ENCODE measurements around the gene PIK3C2G.

PIK3C2G gene

DNA sequence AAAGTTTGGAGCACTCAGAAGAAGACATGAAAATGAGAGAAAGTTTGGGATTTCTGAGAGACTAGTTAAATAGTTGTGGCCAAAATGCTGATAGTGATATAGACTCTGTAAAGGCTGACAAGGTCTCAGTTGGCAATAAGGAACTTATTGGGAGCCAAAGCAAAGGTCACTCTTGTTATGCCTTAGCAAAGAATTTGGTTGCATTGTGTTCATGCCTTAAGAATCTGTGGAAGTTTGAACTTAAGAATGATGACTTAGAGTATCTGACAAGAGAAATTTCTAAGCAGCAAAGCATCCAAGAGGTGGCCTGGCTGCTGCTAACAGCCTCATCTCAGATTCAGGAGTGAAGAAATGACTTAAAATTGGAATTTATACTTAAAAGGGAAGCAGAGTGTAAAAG is 113.8 kb downstream of the PIK3C2G start:
- no peaks in the 10 kb centered on the region for H3K79me2 ChIP-seq (ENCODE audit: control insufficient read depth, low read length)
- H3K27me3 ChIP-seq (ENCODE audit: control insufficient read depth, low read length) = no peaks in the 10 kb centered on the region
- H3K4me1 ChIP-seq (ENCODE audit: control insufficient read depth, low read length) = no peaks in the 10 kb centered on the region
- H3K27ac ChIP-seq (ENCODE audit: low read depth, low read length) = no peak overlapping the region
- no peaks in the 10 kb centered on the region for H3K9me3 ChIP-seq (ENCODE audit: control insufficient read depth, insufficient read depth, low read length)
- H3K4me2 ChIP-seq (ENCODE audit: low read length) = no peak overlapping the region
- H3K36me3 ChIP-seq (ENCODE audit: control insufficient read depth, low read length) = no peaks in the 10 kb centered on the region
- H3K4me3 ChIP-seq (ENCODE audit: low read length) = no peak overlapping the region
- H4K20me1 ChIP-seq (ENCODE audit: control insufficient read depth, insufficient read depth, low read depth, low read length) = no peaks in the 10 kb centered on the region
- no peaks in the 10 kb centered on the region for H3F3A ChIP-seq (ENCODE audit: control insufficient read depth, insufficient read depth)
- TF ChIP-seq EZH2phosphoT487 (IDR thresholded peaks at IDR 0.05; ENCODE audit: borderline replicate concordance, low read length) = no peak
- TF ChIP-seq, protein P1, sequence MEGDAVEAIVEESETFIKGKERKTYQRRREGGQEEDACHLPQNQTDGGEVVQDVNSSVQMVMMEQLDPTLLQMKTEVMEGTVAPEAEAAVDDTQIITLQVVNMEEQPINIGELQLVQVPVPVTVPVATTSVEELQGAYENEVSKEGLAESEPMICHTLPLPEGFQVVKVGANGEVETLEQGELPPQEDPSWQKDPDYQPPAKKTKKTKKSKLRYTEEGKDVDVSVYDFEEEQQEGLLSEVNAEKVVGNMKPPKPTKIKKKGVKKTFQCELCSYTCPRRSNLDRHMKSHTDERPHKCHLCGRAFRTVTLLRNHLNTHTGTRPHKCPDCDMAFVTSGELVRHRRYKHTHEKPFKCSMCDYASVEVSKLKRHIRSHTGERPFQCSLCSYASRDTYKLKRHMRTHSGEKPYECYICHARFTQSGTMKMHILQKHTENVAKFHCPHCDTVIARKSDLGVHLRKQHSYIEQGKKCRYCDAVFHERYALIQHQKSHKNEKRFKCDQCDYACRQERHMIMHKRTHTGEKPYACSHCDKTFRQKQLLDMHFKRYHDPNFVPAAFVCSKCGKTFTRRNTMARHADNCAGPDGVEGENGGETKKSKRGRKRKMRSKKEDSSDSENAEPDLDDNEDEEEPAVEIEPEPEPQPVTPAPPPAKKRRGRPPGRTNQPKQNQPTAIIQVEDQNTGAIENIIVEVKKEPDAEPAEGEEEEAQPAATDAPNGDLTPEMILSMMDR (IDR thresholded peaks at IDR 0.05; ENCODE audit: low read depth, low read length, poor library complexity, severe bottlenecking) = no peak
- H3K9me2 ChIP-seq (replicated peaks; ENCODE audit: control insufficient read depth, low read length) = no peaks in the 10 kb centered on the region

DNA sequence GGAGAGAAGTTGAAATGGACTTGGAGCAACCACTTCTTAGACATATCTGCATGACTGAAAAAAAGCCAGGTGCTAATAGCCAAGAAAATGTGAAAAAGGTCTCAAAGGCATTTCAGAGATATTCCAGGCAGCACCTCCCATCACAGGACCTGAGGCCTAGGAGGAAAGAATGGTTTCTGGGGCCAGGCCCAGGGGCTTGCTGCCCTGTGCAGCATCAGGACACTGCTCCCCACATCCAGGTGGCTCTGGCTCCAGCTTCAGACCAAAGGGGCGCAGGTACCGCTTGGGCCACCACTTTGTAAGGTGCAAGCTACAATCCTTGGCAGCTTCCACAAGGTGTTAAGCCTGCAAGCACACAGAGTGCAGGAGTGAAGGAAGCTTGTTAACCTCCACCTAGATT is 114.3 kb downstream of the PIK3C2G start:
- no peak overlapping the region for H3K4me2 ChIP-seq (ENCODE audit: low read length)
- no peak overlapping the region for H3K4me3 ChIP-seq (ENCODE audit: low read length)
- H4K20me1 ChIP-seq (ENCODE audit: control insufficient read depth, insufficient read depth, low read depth, low read length) = no peaks in the 10 kb centered on the region
- H3K27me3 ChIP-seq (ENCODE audit: control insufficient read depth, low read length) = no peaks in the 10 kb centered on the region
- no peak overlapping the region for H3K27ac ChIP-seq (ENCODE audit: low read depth, low read length)
- H3K9me2 ChIP-seq (replicated peaks; ENCODE audit: control insufficient read depth, low read length) = no peaks in the 10 kb centered on the region
- no peaks in the 10 kb centered on the region for H3K79me2 ChIP-seq (ENCODE audit: control insufficient read depth, low read length)
- H3K9me3 ChIP-seq (ENCODE audit: control insufficient read depth, insufficient read depth, low read length) = no peaks in the 10 kb centered on the region
- H3K36me3 ChIP-seq (ENCODE audit: control insufficient read depth, low read length) = no peaks in the 10 kb centered on the region
- H3K4me1 ChIP-seq (ENCODE audit: control insufficient read depth, low read length) = no peaks in the 10 kb centered on the region
- H3F3A ChIP-seq (ENCODE audit: control insufficient read depth, insufficient read depth) = no peaks in the 10 kb centered on the region
- TF ChIP-seq EZH2phosphoT487 (IDR thresholded peaks at IDR 0.05; ENCODE audit: borderline replicate concordance, low read length) = no peak
- TF ChIP-seq, protein P1 (IDR thresholded peaks at IDR 0.05; ENCODE audit: low read depth, low read length, poor library complexity, severe bottlenecking) = no peak

DNA sequence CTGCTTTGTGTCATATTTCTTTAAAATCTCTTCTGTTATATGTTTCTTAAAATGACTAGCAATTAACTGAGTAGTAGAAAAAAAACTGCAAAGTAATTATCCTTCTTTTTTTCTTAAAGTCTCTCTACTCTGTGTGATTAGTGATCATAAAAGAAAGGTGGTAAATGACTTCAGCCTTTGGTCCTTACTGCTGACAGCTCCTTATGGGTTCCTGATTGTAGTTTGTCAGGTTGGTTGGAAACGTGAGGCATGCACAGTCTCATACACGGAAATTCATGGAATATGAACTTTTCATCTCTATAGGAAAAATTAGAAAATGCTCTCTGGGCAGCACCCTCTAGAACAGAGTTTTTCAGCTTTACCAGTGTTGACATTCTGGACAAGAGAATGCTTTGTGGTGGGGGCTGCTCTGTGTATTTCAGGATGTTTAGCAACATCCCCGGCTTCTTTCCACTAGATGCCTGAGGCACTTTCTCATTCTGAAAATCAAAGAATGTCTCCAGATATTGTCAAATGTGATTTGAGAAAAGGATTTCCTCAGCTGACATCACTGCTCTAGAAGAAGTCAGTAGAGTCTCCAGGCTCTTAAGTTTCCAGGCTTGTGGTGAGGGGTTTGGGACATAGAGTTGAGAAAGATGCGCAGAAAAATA is 121.0 kb downstream of the PIK3C2G start:
- H3F3A ChIP-seq (ENCODE audit: control insufficient read depth, insufficient read depth) = no peaks in the 10 kb centered on the region
- H3K4me2 ChIP-seq (ENCODE audit: low read length) = no peak overlapping the region
- no peaks in the 10 kb centered on the region for H3K9me3 ChIP-seq (ENCODE audit: control insufficient read depth, insufficient read depth, low read length)
- no peaks in the 10 kb centered on the region for H3K36me3 ChIP-seq (ENCODE audit: control insufficient read depth, low read length)
- no peak overlapping the region for H3K27ac ChIP-seq (ENCODE audit: low read depth, low read length)
- no peaks in the 10 kb centered on the region for H3K9me2 ChIP-seq (replicated peaks; ENCODE audit: control insufficient read depth, low read length)
- H3K79me2 ChIP-seq (ENCODE audit: control insufficient read depth, low read length) = no peaks in the 10 kb centered on the region
- H3K4me1 ChIP-seq (ENCODE audit: control insufficient read depth, low read length) = peaks cover 12% of the 10 kb centered on the region
- H4K20me1 ChIP-seq (ENCODE audit: control insufficient read depth, insufficient read depth, low read depth, low read length) = no peaks in the 10 kb centered on the region
- no peak overlapping the region for H3K4me3 ChIP-seq (ENCODE audit: low read length)
- TF ChIP-seq, protein P1 (IDR thresholded peaks at IDR 0.05; ENCODE audit: low read depth, low read length, poor library complexity, severe bottlenecking) = no peak
- no peak for TF ChIP-seq EZH2phosphoT487 (IDR thresholded peaks at IDR 0.05; ENCODE audit: borderline replicate concordance, low read length)
- H3K27me3 ChIP-seq (ENCODE audit: control insufficient read depth, low read length) = no peaks in the 10 kb centered on the region
